GM13976 (cell line): ENCODE measurements around the gene TRAF3.

Experiments used
- DNase-seq: peaks from one replicate; pipeline ENCODE4 v3.0.0; 2012; ENCODE audit warnings: low spot score
- CTCF ChIP-seq: IDR thresholded peaks from 2 replicates; pipeline ENCODE4 v1.5.1; 2012; ENCODE audit warnings: borderline replicate concordance, mild to moderate bottlenecking; ENCODE audit not compliant: insufficient read depth; ENCODE audit errors: extremely low read depth, missing control alignments, control extremely low read depth
- in situ Hi-C: fragments of 300-500 bp; cut with MboI; formaldehyde crosslinking; loops from one replicate; pipeline ENCODE4 v1.12.0; 2022; ENCODE audit warnings: low sequenced_read_pairs, mixed read lengths, inconsistent platforms; ENCODE audit not compliant: unreplicated experiment

Gene TRAF3

GRCh38 chr14:102802834-102803523 is 25.7 kb downstream of the TRAF3 start:
- no peak for DNase-seq
- in situ Hi-C loops, result no loop called here
- TF ChIP-seq CTCF, result no peak

DNA sequence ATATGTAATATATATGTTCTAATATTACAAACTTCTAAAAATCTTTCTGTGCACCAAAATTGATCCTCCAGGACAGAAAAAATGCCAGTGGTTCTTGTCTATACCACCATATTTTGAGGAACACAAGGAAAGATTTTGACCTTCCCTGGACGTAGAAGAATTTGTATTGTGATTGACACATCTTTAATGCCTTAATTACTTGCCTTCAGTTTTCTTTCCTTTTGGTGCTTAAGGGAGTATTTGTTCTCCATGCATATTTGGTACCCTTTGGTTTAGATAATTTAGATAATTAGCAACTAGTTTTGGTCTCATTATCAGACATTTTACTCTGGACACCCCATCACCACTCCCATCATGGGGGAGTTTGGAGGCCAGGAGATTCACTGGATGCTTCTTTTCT is 27.6 kb downstream of the TRAF3 start:
- in situ Hi-C loops, result no loop called here
- TF ChIP-seq CTCF, result no peak
- DNase-seq, result no peak

DNA sequence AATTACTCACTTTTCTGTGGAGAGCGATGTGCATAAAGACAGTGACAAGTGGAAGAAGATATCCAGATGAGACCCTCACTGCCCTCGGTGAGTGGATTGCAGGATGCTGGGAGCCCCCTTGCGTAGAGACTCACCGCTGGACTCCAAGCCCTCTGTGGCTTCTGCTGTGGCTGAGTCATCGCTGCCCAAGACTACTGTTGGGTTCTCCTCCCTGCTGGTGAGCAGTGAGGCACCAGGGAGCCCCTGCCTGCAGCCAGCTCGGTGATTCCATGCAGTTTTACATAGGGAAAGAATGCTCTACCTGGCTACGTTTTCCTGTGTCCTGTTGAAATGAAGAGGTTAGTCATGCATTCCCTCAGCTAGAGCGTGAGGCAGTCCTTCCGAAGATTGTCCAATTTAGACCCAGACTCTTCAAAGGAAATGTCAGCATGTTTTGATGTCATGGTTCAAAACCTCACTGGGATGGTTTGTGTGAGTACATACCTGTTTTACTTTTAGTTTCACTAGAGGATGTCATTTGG is 28.2 kb downstream of the TRAF3 start:
- no peak for TF ChIP-seq CTCF
- in situ Hi-C loops, result no loop called here
- no peak for DNase-seq

- no peak for TF ChIP-seq CTCF
- in situ Hi-C loops, result no loop called here
- DNase-seq, result no peak
These were observed 28.7 kb downstream of the TRAF3 start for GRCh38 chr14:102805941-102806340.

GRCh38 chr14:102806447-102806846 is 29.2 kb downstream of the TRAF3 start:
- TF ChIP-seq CTCF, result no peak
- in situ Hi-C loops, result no loop called here
- DNase-seq, result no peak

GRCh38 chr14:102807013-102807406 is 29.8 kb downstream of the TRAF3 start:
- in situ Hi-C loops, result no loop called here
- TF ChIP-seq CTCF, result no peak
- no peak for DNase-seq
